Rectal smooth muscle tissue (tissue), 1 donor: Measurements from ENCODE around the gene CHKA.

Experiments
- H3K27ac ChIP-seq: one replicate; pipeline ENCODE4 v1.7.0; 2013; ENCODE audit warnings: low read depth, low read length, inconsistent platforms
- H3K27me3 ChIP-seq: one replicate; pipeline ENCODE4 v1.7.0; 2013; ENCODE audit warnings: low read length; ENCODE audit not compliant: control insufficient read depth, insufficient read depth
- H3K36me3 ChIP-seq: one replicate; pipeline ENCODE4 v1.7.0; 2013; ENCODE audit warnings: low read length; ENCODE audit not compliant: control insufficient read depth, insufficient read depth
- H3K4me1 ChIP-seq: one replicate; pipeline ENCODE4 v1.7.0; 2013; ENCODE audit warnings: low read length; ENCODE audit not compliant: control insufficient read depth, insufficient read depth
- H3K4me3 ChIP-seq: one replicate; pipeline ENCODE4 v1.7.0; 2013; ENCODE audit warnings: low read length
- H3K9ac ChIP-seq: one replicate; pipeline ENCODE4 v1.7.0; 2013; ENCODE audit warnings: low read length

The CHKA gene

DNA sequence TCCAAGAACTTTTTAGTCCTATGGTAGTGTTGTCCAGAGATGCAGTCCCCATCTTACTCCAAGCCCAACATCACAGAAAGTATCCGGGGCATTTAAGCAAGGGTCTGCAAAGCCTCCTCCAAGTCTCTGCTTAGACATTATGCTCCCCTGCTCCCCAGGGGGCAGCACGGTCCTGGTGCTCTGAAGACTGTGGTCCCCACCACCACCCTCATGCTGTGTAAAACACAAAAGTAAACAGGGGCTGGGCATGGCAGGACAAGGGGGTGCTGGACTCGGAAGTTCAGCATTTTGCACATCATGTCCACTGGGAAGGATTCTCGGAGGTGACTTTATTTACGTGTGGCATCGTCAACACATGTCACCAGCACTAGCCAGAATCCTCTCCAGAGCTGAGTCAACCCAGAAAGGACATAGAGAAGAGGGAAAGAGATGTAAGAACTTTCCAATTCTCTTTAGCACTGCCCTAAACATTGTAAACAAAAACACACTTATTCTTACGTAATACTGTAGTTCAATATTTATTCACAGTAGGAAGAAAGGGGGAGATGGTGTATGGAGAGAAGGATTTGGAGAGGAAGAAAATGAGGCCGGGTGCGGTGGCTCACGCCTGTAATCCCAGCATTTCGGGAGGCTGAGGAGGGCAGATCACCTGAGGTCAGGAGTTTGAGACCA lies 44.7 kb downstream of the CHKA start:
- H3K27me3 ChIP-seq = no peaks in the 10 kb centered on the region
- peaks cover 5% of the 10 kb centered on the region for H3K36me3 ChIP-seq
- no peak overlapping the region for H3K27ac ChIP-seq
- H3K9ac ChIP-seq = no peak overlapping the region
- H3K4me3 ChIP-seq = no peak overlapping the region
- H3K4me1 ChIP-seq = no peaks in the 10 kb centered on the region

DNA sequence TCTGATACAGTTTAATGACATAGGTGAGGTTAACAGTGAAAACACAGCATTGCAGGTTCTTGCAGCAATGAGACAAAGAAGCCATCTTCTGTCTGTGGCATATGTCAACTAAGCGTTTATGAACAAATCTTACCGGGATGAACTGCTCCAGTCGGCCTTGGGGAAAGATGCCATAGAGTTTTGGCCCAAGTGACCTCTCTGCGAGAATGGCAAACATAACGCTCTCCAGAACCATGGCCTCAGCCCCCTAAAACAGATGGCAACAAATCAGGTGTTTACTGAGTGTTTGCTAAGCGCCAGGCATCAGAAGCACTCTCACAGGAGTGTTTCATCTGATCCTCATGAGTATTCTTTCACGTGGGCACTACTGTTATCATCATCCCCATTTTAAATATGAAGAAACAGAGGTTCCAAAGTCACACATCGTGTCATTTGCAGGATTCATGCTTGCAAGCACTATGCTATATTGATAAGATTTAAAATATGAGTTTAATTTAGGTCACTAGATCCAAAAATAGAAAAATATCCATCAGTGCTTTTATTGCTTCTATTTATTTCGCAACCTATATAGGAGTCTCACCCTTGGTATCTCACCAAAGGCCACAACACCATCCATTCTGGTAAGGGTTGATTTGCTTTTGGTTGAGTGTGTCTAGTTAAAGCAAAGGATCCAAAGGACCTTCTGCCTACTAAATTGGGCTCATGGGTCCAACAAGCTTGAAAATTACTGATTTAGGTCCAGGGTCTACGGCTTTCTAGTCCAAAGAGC lies 46.4 kb downstream of the CHKA start:
- no peaks in the 10 kb centered on the region for H3K27me3 ChIP-seq
- H3K36me3 ChIP-seq = peaks cover 8% of the 10 kb centered on the region
- H3K4me1 ChIP-seq = no peaks in the 10 kb centered on the region
- H3K9ac ChIP-seq = no peak overlapping the region
- H3K4me3 ChIP-seq = no peak overlapping the region
- no peak overlapping the region for H3K27ac ChIP-seq

DNA sequence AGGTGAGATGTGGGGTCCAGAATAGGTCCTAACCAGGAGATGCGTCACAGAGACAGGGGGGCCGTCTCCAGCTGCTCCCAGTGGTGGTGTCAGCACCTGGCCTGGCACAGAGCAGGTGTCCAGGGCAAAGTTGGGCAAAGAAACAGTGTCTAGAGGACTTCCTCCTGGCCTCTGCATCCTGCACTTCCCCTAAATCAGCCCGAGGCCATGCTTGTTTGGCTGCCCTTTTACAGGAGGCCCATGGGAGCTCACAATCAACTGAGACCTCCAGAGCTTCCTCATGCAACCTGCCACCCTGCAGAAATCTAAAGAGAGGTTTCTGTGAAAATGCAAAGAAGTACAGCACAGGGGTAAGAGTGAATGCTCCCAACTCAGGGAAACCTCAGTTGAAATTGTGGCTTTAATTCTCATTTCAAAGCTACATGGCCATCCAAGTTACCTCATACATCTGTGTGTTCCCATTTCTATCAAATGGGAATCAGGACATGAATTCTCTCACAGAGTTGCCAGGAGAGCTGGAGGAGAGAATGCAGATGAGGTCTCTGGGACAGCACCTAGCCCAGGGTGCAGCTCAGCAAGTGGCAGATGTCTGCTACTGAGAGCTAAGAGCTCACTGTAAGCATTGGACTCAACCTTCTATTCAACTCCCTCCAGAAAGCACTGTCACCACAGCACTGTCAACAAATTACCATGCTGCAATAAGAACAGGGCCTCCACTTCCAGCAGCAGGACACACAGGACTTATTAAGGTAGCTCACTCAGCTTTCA lies 49.7 kb downstream of the CHKA start:
- H3K36me3 ChIP-seq = peaks cover 17% of the 10 kb centered on the region
- no peaks in the 10 kb centered on the region for H3K27me3 ChIP-seq
- H3K9ac ChIP-seq = no peak overlapping the region
- no peaks in the 10 kb centered on the region for H3K4me1 ChIP-seq
- H3K27ac ChIP-seq = no peak overlapping the region
- H3K4me3 ChIP-seq = no peak overlapping the region

DNA sequence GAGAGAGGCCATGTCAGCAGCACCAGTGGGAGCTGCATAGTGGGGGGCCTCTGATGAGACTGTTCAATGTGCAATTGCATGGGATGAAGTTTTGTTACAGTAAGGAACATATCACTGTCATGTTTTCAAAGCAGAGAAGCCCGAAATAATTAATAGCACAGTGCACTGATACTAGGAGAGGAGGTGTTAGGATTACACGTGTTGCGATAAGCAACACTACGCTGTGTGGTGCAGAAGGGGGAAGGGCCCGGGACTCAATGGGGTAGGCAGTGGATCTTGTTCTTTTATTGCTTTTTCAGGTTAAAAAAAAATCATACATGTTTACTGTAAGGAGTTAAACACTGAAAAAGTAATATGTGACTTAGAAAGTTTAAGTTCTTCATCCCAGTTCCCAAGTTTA lies 53.2 kb downstream of the CHKA start:
- Histone ChIP-seq H3K9ac (no peak overlapping the region), H3K4me1 (no peaks in the 10 kb centered on the region), H3K36me3 (peaks cover 23% of the 10 kb centered on the region), H3K4me3 (no peak overlapping the region), H3K27me3 (no peaks in the 10 kb centered on the region), H3K27ac (no peak overlapping the region)

DNA sequence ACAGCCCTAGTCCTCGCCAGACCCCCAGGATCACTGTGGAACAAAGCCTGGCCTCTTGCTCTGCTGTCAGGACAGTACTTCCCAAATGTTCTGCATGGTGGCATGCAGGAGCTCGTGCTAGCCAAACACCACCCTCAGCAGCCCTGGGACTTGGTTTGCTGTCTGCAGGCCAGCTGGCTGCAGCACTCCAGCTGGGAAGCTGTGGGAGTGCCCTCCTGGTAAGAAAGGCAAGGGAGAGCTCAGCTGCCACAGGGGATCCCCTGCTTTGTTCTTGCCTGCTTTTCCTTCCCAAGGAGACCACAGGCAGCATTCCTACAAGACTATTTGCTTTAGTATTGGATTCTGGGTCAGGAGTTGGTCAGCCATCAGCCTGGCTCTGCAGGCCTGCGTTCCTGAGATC lies 54.4 kb downstream of the CHKA start:
- Histone ChIP-seq H3K9ac (no peak overlapping the region), H3K27me3 (no peaks in the 10 kb centered on the region), H3K4me3 (no peak overlapping the region), H3K36me3 (peaks cover 33% of the 10 kb centered on the region), H3K4me1 (no peaks in the 10 kb centered on the region), H3K27ac (no peak overlapping the region)

DNA sequence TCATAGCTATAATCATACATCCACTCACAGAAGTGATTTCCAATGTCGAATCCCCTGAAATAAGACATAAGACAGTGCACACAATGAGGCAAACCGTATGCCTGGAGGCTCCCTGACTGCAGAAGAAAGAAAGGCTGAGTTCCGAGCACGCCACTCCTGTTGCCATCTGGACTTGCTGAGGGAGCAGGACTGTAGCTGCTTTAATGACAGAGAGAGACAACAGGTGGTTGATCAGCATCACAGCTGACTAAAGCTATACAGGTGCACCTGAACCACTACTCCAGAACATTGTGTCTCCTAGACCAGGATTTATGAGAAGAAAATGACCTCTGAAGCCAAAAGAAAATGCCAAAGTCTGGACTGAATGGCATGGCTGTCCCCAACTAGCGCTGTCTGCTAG lies 55.3 kb downstream of the CHKA start:
- no peak overlapping the region for H3K27ac ChIP-seq
- peaks cover 39% of the 10 kb centered on the region for H3K36me3 ChIP-seq
- H3K4me1 ChIP-seq = no peaks in the 10 kb centered on the region
- H3K4me3 ChIP-seq = no peak overlapping the region
- no peaks in the 10 kb centered on the region for H3K27me3 ChIP-seq
- no peak overlapping the region for H3K9ac ChIP-seq

DNA sequence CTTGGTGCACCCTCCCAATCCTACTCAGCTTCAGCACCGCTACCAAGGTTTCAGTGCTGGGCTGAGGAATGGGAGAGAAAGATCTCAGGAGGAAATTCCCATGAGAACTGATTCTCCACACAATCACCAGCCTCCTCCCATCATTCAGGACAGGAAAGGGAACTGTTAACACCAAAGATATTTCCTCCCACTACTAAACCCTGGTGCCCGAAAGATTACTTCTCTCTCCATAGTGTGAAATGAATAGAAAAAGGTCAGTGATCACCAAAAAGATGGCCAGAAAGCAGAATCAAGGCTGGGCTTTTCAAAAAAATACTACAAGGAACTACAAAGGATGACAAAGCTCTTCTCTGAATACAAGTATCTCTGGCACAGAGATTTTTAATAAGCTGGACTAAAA lies 56.3 kb downstream of the CHKA start:
- Histone ChIP-seq H3K27me3 (no peaks in the 10 kb centered on the region), H3K4me1 (no peaks in the 10 kb centered on the region), H3K27ac (no peak overlapping the region), H3K36me3 (peaks cover 35% of the 10 kb centered on the region), H3K9ac (no peak overlapping the region), H3K4me3 (no peak overlapping the region)

DNA sequence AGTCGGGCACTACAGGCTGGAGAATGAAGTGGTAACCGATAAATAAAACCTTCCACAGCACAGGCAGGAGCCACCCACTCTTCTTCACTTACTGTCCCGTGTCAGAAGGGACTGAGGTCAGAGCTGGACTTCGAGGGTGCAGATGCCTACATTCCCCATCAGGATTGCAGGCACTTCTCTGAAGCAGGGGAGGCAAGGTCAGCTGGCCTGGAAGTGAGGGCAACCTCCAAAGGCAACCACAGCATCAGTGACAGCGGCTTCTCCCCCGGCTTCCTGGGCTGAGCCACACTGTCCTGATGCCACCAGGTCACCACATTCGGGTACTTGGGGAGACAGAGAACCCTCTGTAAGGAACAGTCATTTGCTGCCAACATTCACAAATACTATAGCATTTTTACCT lies 59.7 kb downstream of the CHKA start:
- no peak overlapping the region for H3K27ac ChIP-seq
- H3K4me1 ChIP-seq = no peaks in the 10 kb centered on the region
- no peak overlapping the region for H3K4me3 ChIP-seq
- no peak overlapping the region for H3K9ac ChIP-seq
- H3K27me3 ChIP-seq = no peaks in the 10 kb centered on the region
- H3K36me3 ChIP-seq = peaks cover 24% of the 10 kb centered on the region

DNA sequence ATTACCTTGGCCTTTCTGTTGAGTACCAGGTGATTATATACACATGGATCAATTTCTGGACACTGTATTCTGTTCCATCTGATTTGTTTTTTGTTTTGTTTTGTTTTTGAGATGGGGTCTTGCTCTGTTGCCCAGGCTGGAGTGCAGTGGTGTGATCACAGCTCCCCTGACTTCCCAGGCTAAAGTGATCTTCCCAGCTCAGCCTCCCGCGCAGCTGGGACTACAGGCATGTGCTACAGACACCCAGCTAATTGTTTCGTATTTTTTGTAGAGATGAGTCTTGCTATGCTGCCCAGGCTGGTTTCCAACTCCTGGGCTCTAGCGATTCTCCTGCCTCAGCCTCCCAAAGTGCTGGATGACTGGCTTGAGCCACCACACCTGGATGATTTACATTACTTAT lies 63.4 kb downstream of the CHKA start:
- no peak overlapping the region for H3K9ac ChIP-seq
- no peak overlapping the region for H3K4me3 ChIP-seq
- H3K27ac ChIP-seq = no peak overlapping the region
- H3K27me3 ChIP-seq = no peaks in the 10 kb centered on the region
- H3K36me3 ChIP-seq = peaks cover 24% of the 10 kb centered on the region
- no peaks in the 10 kb centered on the region for H3K4me1 ChIP-seq

DNA sequence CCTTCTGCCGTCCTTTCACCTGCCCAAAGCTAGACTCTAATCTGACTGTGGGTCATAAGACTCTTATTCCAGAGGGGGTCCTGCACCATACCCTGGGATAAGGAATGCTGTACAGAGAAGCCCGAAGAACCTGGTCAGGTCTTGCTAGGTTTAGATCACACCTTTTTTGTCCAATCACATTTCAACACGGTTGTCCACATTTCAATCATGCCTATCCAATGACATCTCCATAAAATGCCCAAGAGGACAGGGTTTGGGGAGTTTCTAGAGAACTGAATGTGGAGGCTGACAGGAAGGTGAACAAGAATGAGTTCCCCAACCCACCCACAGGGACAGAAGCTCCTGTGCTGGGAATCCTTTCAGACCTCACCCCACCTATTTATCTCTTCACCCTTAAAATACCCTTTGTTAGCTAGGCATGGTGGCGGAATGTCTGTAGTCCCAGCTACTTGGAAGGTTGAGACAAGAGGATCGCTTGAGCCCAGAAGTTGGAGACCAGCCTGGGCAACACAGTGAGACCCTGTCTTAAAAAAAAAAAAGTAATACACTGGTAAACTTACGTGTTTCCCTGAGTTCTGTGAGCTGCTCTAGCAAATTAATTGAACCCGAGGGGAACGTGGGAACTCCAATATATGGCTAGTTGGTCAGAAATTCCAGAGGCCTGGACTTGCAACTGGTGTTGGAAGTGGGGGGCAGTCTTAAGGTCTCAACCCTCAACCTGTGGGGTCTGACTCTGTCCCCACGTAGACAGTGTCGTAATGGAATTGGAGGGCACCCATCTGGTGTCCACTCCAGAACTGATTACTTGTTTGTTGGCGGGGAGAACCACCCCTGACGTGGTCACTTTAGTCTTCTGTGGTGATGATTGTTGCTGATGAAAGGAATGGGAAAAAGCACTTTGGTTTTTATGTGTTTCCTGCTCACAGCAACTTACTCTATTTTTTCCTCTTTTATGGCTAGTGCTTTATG lies 64.6 kb downstream of the CHKA start:
- Histone ChIP-seq H3K4me3 (no peak overlapping the region), H3K36me3 (peaks cover 21% of the 10 kb centered on the region), H3K27ac (no peak overlapping the region)

DNA sequence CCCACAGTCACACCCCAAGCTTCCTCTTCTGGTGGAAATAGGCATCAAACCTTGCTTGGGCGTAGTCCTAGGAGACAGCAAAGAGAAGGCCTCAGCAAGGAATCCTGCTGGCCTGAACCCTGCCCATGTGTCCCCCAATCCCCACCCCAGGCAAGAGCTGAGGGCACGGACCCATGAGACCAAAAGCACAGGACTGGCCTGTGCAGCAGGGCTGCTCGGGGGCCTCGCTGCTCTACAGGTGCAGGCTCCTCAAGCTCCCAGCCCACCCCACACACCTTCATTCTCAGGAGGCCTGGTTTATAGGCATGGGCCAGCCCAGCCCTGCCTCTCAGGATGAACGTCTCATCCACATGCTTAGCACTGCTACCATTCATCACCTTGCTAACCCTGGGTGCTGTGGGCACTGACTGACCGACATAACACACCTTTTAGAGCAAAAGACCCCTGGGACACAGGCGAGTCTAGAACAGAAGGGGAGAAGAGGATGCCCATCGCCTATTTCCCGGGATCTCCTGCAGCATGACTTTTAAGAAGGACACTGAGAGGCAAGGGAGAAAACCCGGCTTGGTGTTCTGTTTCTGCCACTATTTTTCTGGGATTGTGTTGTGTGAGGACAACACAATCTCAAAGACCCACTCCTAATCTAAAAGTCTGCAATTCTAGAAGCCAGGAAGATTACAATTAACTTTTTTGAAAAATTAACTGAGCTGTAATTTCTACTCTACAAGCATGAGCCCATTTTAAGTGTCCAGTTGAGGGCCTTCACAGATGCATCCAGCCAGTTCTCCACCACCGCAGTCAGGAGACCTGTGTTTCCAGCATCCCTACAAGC lies 67.0 kb downstream of the CHKA start:
- no peak overlapping the region for H3K9ac ChIP-seq
- no peaks in the 10 kb centered on the region for H3K27me3 ChIP-seq
- peaks cover 26% of the 10 kb centered on the region for H3K36me3 ChIP-seq
- no peaks in the 10 kb centered on the region for H3K4me1 ChIP-seq
- H3K27ac ChIP-seq = no peak overlapping the region
- H3K4me3 ChIP-seq = no peak overlapping the region

More for the DNA sequence above, 64.6 kb downstream of the CHKA start:
- no peaks in the 10 kb centered on the region for H3K4me1 ChIP-seq
- H3K9ac ChIP-seq = no peak overlapping the region
- H3K27me3 ChIP-seq = no peaks in the 10 kb centered on the region
